NCI-H345 (cell line): Measurements from ENCODE around the gene ZNF212.

ENCODE experiments used
- DNase-seq: peaks from one replicate; lab custom pipeline; 2025; lab: John Stamatoyannopoulos, UW

ZNF212 gene

DNA sequence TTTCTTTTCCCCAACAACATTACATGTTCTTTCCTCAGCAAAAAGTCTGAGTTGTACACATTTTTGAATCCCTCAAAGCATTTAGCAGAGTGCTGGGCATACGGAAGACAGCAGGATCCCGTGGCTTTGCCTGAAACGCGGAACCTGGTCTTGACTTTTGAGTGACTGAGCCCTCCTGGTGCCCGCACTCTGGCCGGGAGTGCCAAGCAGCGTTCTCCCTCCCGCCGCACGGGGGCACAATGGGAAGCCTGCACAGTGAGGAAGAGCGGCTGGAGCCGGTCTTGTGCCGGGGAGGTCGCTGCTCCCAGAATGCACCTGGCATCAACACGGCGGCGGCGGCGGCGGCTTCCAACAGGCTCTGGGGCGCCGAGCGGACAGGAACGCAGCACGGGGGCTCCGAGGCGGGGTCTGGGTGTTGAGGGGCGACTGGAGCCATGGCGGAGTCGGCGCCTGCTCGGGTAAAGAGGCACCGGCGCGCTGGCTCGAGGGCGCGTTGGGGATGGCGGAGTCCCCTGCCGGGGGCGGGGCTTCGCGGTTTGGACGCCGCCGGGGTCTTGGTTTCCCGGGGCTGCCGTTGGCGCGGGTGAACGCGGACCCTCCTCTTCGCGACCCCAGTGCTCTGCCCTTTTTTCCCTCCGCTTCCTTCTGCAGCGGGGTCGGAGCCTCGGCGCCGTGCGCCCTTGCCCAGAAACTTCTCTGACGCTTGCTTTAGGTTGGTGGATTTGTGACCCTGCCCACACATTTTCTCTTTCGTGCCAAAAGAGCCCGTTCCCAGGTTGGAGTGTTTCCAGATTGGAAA lies at the start of gene ZNF212:
TSS of gene ZNF212 (plus strand) at position 307 of the 799 bp plus-strand sequence. CDS start at position 435, 128 bp downstream.
- DNase-seq = peak; percentile 92

GRCh38 chr7:149191851-149192250 lies 47.6 kb upstream of the ZNF212 start:
- no peak for DNase-seq

- no peak for DNase-seq
These were observed 44.7 kb upstream of the ZNF212 start for GRCh38 chr7:149194799-149195179.

GRCh38 chr7:149195180-149196150 lies 44.0 kb upstream of the ZNF212 start, which contains the start of gene ZNF282:
Gene ZNF282, plus strand, starts transcription at chr7:149195546. Its CDS starts 44 bp downstream, at chr7:149195590.
- DNase-seq = peak; percentile 90

- peak; percentile 4 for DNase-seq
These were observed 43.2 kb upstream of the ZNF212 start for GRCh38 chr7:149196151-149196704.

DNA sequence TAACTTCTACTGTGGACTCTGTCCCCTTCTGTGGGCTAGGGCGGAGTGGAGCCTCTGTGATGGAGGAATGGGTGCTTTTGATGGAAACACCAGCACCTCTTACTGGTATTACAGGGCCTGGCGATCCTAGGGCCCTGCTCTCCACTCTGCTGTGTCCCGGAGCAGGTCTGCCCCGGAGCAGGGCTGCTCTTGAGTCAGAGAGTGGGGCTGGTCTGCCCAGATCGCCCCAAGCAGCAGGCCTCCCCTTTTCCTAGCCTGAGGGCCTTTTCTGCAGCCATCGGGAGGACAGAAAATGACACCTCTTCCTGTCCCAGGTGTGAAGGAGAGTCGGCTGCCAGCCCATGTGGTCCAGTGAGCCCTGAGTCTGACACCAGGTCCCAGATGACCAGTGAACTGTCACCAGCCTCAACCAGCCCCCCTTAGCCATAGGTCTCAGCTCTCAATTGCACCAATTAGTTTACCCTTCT lies 42.7 kb upstream of the ZNF212 start:
- DNase-seq = no peak

DNA sequence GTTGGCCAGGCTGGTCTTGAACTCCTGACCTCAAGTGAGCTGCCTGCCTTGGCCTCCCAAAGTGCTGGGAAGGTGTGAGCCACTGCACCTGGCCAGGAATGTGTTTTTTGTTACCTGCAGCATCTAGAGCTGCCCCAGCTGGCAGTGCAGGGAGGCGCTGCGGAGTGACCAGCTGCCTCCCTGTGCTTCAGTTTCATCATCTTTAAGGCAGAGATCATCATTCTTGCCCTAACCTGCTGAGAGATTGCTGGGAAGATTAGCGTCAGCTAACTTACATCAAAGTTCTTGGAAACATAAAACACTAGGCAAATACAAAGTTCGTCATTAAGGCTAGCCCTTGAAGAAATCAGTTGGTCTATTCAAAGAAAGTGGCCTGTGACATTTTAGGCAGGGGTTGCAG lies 41.8 kb upstream of the ZNF212 start:
- DNase-seq = no peak

- DNase-seq = no peak
These were observed 41.2 kb upstream of the ZNF212 start for GRCh38 chr7:149198161-149198816.

DNA sequence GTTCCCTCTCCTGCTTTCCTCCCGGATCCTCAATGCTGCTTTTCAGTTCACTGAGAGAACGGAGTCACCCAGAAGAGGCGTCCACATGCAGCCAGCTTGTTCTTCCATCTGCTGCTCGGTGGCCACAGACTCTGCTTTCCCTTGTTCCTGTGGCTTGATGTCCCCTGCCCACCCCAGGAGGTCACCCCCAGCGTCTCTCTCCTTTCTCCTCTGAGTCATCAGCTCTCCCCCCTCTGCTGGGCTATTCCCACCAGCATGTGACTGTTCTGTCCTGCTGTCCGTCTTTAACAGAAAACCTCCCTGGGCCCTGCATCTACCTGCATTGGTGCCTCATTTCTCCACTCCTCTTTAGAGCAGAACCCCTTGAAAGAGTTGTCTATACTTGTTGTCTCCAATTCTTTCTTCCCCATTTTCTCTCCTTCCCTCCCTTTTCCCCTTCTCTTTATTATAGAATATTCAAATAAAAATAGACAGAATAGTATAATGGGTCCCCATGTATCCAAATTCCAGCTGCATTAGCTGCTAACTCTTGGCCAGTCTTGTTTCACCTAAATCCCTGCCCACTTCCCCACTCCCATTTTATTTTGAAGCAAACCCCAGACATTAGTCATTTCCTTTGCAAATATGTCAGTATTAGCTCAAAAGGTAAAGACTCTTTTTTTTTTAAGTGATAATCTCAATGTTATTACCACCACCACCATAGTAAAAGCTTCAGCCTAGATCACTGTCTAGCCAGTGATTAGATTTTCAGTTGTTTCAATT lies 40.0 kb upstream of the ZNF212 start:
- DNase-seq = no peak

DNA sequence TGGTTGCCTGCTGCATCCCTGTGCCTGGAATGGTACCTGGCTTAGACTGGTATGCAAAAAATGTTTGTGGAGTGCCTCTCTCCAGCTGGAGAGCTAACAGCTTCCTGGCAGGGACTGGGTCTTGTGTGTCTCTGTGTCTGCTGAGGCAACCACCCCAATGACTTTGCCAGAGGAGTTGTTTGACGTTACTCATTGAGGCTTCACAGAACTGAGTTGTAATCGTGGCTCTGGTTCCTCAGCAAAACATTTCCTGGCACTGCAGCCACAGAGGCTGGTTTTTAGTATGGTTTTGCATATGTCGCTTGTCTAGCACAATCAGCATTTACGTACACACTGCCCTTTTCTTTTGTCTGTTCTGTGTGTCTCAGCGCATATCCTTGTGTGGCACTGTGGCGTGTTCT lies 36.6 kb upstream of the ZNF212 start:
- no peak for DNase-seq

DNA sequence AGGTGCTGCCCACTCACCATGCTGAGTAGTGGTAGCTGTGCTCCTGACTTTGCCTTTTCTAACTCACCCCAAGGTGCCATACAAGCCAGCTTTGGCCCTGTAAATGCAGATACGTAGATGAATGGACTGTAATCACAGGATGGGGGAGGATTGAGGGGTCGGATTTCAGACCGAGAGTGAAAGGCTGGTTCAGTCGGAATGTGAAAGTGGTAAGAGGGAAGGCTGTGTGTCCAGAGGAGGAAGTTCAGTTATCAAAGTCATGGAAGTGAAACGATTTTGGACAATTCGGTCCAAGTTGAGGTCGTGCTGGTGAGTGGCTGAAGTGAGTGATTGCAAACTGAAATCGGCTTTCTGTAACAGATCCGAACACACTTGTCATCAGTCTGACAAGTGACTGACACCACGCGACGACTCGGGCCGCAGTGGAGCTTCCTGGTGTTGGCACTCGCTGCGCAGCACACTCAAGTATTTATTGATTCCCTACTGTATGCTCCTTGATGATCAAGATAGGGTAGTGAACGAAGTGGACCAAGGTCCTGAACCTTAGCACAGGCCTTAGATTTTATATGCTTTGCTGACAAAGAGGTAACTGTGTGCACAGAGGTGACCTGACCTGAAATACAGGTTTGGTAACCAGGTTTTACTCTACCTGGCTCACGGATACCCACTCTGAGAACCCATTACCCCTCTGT lies 33.6 kb upstream of the ZNF212 start:
- DNase-seq = no peak

DNA sequence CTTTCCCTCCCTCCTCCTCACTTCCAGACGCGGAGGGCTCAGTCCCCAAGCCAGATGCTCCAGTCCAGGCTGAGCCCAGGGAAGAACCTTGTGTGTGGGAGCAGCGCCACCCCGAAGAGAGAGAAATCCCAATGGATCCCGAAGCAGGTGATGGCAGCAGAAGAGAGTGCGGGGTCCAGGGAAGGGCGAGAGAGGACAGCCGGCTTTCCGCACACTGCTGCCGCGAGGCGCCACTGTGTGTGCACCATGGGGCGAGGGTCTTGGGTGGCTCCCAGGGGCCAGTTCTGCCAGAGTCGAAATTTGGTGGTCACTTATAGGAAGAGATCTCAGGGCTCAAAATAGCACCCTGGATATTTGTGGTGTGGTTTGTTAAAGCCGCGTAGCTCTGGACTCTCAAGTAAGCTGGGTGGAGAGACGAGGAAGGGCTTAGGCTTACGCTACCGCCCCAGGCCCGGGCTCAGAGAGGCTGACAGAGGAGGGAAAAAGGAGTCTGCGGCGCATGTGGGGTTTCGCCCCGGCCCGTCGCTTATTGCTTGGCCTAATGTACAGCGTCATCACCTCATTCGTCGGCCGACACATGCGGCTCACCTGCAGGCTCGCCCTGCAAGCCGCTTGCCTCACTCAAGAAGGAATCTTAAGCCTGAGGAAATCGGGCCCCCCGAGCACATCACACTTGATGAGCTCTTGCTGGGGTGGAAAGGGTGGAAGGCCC lies 32.0 kb upstream of the ZNF212 start:
- DNase-seq = no peak

DNA sequence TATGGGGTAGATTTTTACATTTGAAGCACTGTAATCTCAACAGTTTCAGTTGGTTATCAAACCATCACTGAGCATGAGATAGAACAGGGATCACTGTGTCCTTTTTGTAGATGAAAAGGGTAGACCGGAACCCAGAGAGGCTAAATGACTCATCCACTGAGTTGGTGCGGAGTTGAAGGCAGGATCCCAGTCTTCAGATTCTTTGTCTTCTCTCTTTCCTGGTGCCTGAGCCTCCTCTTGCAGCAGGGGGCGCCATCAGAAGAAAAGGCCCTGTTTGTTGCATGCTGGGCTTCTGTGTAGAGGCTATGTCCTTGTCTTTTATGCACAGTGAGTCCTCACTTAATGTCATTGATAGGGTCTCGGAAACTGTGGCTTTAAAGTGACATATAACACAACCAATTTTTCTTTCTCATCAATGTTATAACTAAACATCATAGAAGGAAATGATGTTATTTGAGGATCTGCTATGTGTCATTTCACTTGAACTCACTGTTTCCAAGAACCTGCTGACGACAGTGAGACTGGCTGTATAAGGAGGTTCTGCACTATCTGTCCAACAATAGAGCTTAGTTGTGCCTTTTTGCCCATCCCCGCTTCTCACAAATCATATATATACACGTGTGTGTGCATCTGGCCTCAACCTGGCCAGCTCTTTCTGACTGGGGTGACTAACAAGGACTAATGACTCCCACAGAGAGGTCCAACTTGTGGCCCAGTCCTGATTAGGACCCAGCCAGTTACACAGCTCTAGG lies 29.8 kb upstream of the ZNF212 start:
- DNase-seq = peak; percentile 19

DNA sequence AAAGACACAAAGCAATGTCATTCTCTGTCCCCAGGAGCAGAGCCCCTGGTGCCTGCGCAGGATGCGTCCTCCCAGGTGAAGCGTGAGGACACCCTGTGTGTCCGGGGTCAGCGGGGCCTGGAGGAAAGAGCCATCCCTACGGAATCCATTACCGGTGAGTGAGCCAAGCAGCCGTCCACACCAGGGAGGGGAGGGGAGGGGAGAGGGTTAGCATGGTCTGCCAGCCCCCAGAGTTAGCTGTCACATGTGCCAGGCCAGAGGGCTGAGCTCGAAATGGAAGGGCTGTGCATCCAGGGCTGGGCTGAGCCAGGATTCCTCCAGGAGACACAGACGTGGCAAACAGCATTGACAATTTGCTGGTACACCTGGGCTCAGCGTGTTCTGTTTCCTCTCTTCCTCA lies 28.9 kb upstream of the ZNF212 start:
- DNase-seq = no peak

- DNase-seq = no peak
These were observed 25.3 kb upstream of the ZNF212 start for GRCh38 chr7:149214020-149214720.

DNA sequence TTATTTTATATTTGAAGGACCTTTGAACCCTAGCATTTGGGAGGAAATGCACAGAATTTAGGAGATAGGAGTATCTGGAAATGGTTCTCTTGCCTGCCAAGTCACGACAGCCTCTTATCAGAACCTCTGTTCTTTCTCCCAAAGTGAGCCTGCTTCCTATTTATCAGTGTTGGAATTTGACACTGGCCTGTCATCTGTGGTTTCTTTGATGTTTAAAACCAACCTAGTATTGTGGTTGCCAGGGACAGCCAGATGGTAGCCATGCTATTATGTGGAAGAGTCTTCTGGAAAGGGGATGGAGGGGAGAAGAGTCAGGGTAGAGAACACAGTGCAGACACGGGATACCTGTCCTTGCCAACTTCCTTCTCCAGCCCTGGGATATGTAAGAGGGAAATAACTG lies 23.0 kb upstream of the ZNF212 start:
- DNase-seq = no peak

GRCh38 chr7:149217570-149217969 lies 21.9 kb upstream of the ZNF212 start:
- no peak for DNase-seq
